Endothelial cell of umbilical vein (primary cell): Measurements from ENCODE around the gene PPBP. TPM values are rescaled to one million over a fixed set of nuclear protein-coding genes. Genes with fewer than 3 reads are reported as not detected.
A peak's percentile ranks its signal among the peaks of the same experiment; 100 is the strongest.

Experiments used
- BruUV-seq: library from RNA; stranded (reverse); fragments of 400-500 nt; replicated peaks from 2 replicates; lab custom pipeline; 2021; lab: Mats Ljungman, UMichigan
- CTCF ChIA-PET: fragments of 300-600, 350-600 bp; sonication (Branson Sonifier 250); formaldehyde crosslinking; loops from one replicate; lab custom pipeline; 2021; ENCODE audit warnings: antibody characterized with exemption, inconsistent platforms; lab: Charles Lee
- POLR2A ChIA-PET: fragments of 300-600, 350-600 bp; sonication (Branson Sonifier 250); formaldehyde crosslinking; loops from one replicate; lab custom pipeline; 2021; ENCODE audit warnings: antibody characterized with exemption, inconsistent platforms; lab: Charles Lee
- DNase-seq: peaks from one replicate; pipeline ENCODE4 v3.0.0-alpha.2; 2011; ENCODE audit warnings: low read depth, low spot score
- FAIRE-seq: peaks from 2 replicates; lab custom pipeline; 2011; peaks lifted over from hg19 to GRCh38; lab: Jason Lieb, UNC
- H2AFZ ChIP-seq: 2 replicates; pipeline ENCODE4 v1.6.0; 2012; ENCODE audit warnings: low read depth, low read length, control low read depth, inconsistent platforms
- H3K27ac ChIP-seq: 2 replicates; pipeline ENCODE4 v1.5.1; 2011; ENCODE audit warnings: low read depth, mild to moderate bottlenecking, control low read depth, low read length, moderate library complexity; ENCODE audit not compliant: insufficient read depth
- H3K27me3 ChIP-seq, 2 experiments: 2 replicates each; pipeline versions ENCODE4 v1.6.0 to v1.6.1; 2011; ENCODE audit warnings: low read length in 2 of 2, mixed read lengths in 1 of 2; ENCODE audit not compliant: control insufficient read depth in 2 of 2, insufficient read depth in 2 of 2
- H3K36me3 ChIP-seq, 2 experiments: 2 replicates in 1 of 2; 3 replicates in 1 of 2; pipeline ENCODE4 v1.5.1; 2011; ENCODE audit warnings: low read length in 2 of 2, mild to moderate bottlenecking in 1 of 2, moderate library complexity in 1 of 2; ENCODE audit not compliant: control insufficient read depth in 2 of 2, insufficient read depth in 2 of 2; ENCODE audit errors: extremely low read depth in 1 of 2
- H3K4me1 ChIP-seq: 3 replicates; pipeline ENCODE4 v1.5.1; 2011; ENCODE audit warnings: mild to moderate bottlenecking, low read length; ENCODE audit not compliant: control insufficient read depth, insufficient read depth; ENCODE audit errors: extremely low read depth
- H3K4me2 ChIP-seq: 2 replicates; pipeline ENCODE4 v1.6.1; 2011; ENCODE audit warnings: low read length, control low read depth, mixed read lengths; ENCODE audit not compliant: insufficient read depth
- H3K4me3 ChIP-seq, 3 experiments: fragments of 200-600 bp in 1 of 3; sonication (generic), shearing (Covaris generic) in 1 of 3; replicated peaks in 1 of 3; 2 replicates each; pipeline ENCODE4 v1.5.1; 2011 to 2016; ENCODE audit warnings: control low read depth in 3 of 3, low read length in 3 of 3, mild to moderate bottlenecking in 2 of 3, inconsistent platforms in 1 of 3, low read depth in 1 of 3, moderate library complexity in 1 of 3; ENCODE audit not compliant: insufficient read depth in 1 of 3
- H3K79me2 ChIP-seq: 2 replicates; pipeline ENCODE4 v1.6.0; 2012; ENCODE audit warnings: low read length, inconsistent platforms; ENCODE audit not compliant: control insufficient read depth, insufficient read depth
- H3K9ac ChIP-seq: replicated peaks from 2 replicates; pipeline ENCODE3; 2011; ENCODE audit warnings: low read length, control low read depth; ENCODE audit not compliant: insufficient read depth; ENCODE audit errors: extremely low read depth
- H3K9me1 ChIP-seq: replicated peaks from 3 replicates; pipeline ENCODE4 v1.6.0; 2011; ENCODE audit warnings: mild to moderate bottlenecking, low read length; ENCODE audit not compliant: control insufficient read depth, insufficient read depth; ENCODE audit errors: extremely low read depth
- H3K9me3 ChIP-seq: replicated peaks from 2 replicates; pipeline ENCODE4 v1.5.1; 2012; ENCODE audit warnings: low read length, inconsistent platforms; ENCODE audit not compliant: control insufficient read depth, insufficient read depth
- H4K20me1 ChIP-seq: replicated peaks from 2 replicates; pipeline ENCODE3; 2011; ENCODE audit warnings: mild to moderate bottlenecking, low read length; ENCODE audit not compliant: control insufficient read depth, insufficient read depth; ENCODE audit errors: extremely low read depth
- CTCF ChIP-seq, 2 donors: IDR thresholded peaks; 1 replicate in 1 of 2; 2 replicates in 1 of 2; pipeline ENCODE4 v1.5.1; 2011; ENCODE audit warnings: low read length in 2 of 2, mild to moderate bottlenecking in 2 of 2, moderate library complexity in 2 of 2, control low read depth in 1 of 2, inconsistent platforms in 1 of 2, low read depth in 1 of 2; ENCODE audit not compliant: insufficient read depth in 1 of 2; ENCODE audit errors: extremely low read depth in 1 of 2
- FOS ChIP-seq: IDR thresholded peaks from 2 replicates; pipeline ENCODE4 v1.6.1; 2011; ENCODE audit warnings: mild to moderate bottlenecking, low read length, moderate library complexity, borderline replicate concordance; ENCODE audit not compliant: insufficient read depth
- GATA2 ChIP-seq: IDR thresholded peaks from 2 replicates; pipeline ENCODE4 v1.7.0; 2011; ENCODE audit warnings: low read depth, mild to moderate bottlenecking, moderate library complexity, mixed read lengths, low read length; ENCODE audit not compliant: insufficient read length, insufficient read depth
- JUN ChIP-seq: IDR thresholded peaks from 2 replicates; pipeline ENCODE4 v1.6.1; 2011; ENCODE audit warnings: borderline replicate concordance, low read depth; ENCODE audit not compliant: insufficient read length, insufficient read depth
- MAX ChIP-seq: IDR thresholded peaks from 2 replicates; pipeline ENCODE4 v1.6.1; 2011; ENCODE audit not compliant: insufficient read depth, insufficient read length
- POLR2AphosphoS5 ChIP-seq: IDR thresholded peaks from 2 replicates; pipeline ENCODE4 v1.6.1; 2012; ENCODE audit warnings: low read depth, mild to moderate bottlenecking, control low read depth, low read length, moderate library complexity; ENCODE audit not compliant: insufficient read depth
- dilution Hi-C: fragments of 300-500 bp; cut with MboI; formaldehyde crosslinking; loops from one replicate; pipeline ENCODE4 v1.15.0; 2019; ENCODE audit warnings: low sequenced_read_pairs; ENCODE audit not compliant: extremely low pct_ligation_motif_present
- intact Hi-C: fragments of 100-400 bp; cut with micrococcal nuclease; formaldehyde crosslinking; loops from one replicate; pipeline ENCODE4 v1.10.0; 2022
- polyA plus RNA-seq, 4 experiments: library from polyadenylated mRNA; depleted of rRNA in 3 of 4; stranded (reverse) in 3 of 4; unstranded in 1 of 4; fragments of >200 nt; gene quantifications; 2 replicates each; pipeline versions ENCODE4 v1.2.1 to v1.2.3, GENCODE V29; 2011 to 2012; ENCODE audit warnings: missing spikeins in 1 of 4
- total RNA-seq: library from RNA; stranded (reverse); gene quantifications from 2 replicates; pipeline ENCODE4 v1.2.3, GENCODE V29; 2021

The PPBP gene
- total and polyA plus RNA-seq, 2 donors (not counting 3 experiments of a cell fraction or from before 2014, with no cell fraction given) = not detected

GRCh38 chr4:74032064-74032463 is 44.1 kb upstream of the PPBP start:
- FAIRE-seq = peak; percentile 18
- no peak overlapping the region for H3K27ac ChIP-seq
- no TSS peak for BruUV-seq

More at GRCh38 chr4:74032064-74032463, 44.1 kb upstream of the PPBP start:
- POLR2A ChIA-PET = no interaction called here
- Histone ChIP-seq H3K9me1 (no peaks in the 10 kb centered on the region), H3K79me2 (no peaks in the 10 kb centered on the region), H3K9me3 (no peaks in the 10 kb centered on the region), H3K36me3 (no peaks in the 10 kb centered on the region), H3K4me2 (no peak overlapping the region), H4K20me1 (no peaks in the 10 kb centered on the region), H2AFZ (no peak overlapping the region), H3K9ac (no peak overlapping the region), H3K4me3 (no peak overlapping the region), H3K27me3 (no peaks in the 10 kb centered on the region), H3K4me1 (peaks cover 9% of the 10 kb centered on the region)
- no peak for TF ChIP-seq CTCF (IDR thresholded peaks at IDR 0.05; ENCODE audit: extremely low read depth in 1 of 2, insufficient read depth in 1 of 2, low read depth in 1 of 2, low read length in 2 of 2)
- TF ChIP-seq MAX = no peak
- peak; percentile 7 for TF ChIP-seq FOS
- no peak for TF ChIP-seq POLR2AphosphoS5
- no peak for TF ChIP-seq GATA2
- TF ChIP-seq JUN = no peak
- intact Hi-C loops = no loop called here
- CTCF ChIA-PET = interaction anchor here (0.9 to 1.3 kb wide), 5 partner anchors 24 to 103 kb away, joined by 3 to 4 read pairs (median 3); partner anchors contain the start of gene CXCL2
- DNase-seq = peak; percentile 70
- dilution Hi-C loops = no loop called here
